ENCODE results near the gene B4GALT5. TPM values are rescaled to one million over a fixed set of nuclear protein-coding genes. Genes with fewer than 3 reads are reported as not detected.

Gene B4GALT5
- total RNA-seq, 1 donor from 2014 or later: 23.4 TPM

DNA sequence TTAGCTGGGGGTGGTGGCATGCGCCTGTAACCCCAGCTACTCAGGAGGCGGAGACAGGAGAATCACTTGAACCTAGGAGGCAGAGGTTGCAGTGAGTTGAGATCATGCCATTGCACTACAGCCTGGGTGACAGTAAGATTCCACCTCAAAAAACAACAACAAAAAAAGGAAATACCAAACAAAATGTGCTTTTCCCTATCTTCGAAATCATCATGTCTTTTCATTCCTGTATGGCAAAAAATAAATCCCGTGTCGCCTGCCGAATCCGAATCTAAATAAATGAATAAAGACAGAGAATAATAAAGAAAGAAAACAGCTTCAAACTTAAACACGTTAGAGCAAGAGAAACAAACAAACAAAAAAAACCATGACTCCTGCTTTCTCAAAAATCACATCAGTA, 11.8 kb downstream of the B4GALT5 start:
- intact Hi-C loops (cut with micrococcal nuclease): loop anchor here (10.0 kb wide), 1 partner anchor 87 kb away; no protein-coding TSS in a partner anchor

DNA sequence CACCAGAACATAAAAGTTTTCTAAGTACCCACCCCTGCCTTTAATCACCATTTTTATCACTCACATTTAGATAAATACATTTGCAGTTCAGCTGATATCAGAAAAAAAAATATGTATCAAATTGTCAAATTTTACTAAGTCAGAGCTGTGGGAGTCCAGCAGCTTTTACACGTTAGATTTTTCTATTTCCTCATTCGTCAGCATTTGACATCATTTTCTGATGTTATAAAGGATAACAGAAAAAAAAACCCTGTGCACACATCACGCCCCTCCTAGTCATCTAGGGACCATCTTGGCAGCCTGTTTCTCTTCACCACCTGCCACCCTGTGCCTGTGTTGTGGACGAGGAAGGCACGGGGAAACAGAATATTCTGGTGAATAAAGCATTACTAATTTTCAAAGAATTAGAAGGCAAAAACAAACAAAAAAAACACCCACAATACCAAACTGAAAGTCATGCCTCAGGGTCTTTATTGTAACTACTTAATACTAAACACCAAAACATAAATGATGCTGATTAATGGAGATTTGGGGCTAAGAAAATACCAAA, 12.4 kb downstream of the B4GALT5 start:
- intact Hi-C loops (cut with micrococcal nuclease): loop anchor here (10.0 kb wide), 1 partner anchor 87 kb away; no protein-coding TSS in a partner anchor

DNA sequence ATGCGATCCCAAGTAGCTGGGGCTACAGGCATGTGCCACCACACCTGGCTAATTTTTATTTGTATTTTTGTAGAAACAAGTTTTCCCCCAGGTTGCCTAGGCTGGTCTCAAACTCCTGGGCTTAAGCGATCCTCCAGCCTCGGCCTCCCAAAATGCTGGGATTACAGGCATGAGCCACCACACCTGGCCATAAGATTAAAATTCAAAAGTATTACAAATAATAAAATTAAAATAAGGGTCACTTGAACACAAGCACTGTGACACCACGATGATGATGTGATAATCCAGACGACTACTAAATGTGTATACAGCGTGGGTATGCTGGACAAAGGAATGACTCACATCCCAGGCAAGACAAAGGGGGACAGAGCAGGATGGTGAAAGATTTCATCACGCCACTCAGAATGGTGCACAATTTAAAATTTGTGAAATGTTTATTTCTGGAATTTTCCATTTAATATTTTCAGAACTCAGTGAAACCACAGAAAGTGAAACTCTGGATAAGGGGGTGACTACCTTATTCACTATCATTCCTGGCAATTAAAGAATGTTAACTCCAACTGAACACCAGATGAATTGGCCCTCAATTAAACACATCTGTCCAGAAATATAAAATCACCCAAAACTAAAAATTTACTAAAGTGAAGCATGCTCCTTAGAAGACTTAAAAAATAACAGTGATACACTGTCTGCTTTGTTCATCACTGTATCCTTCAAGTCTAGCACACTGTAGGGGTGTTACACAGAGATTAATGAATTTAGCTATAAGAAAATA, 13.1 kb downstream of the B4GALT5 start:
- intact Hi-C loops (cut with micrococcal nuclease): loop anchor here (10.0 kb wide), 1 partner anchor 86 kb away; no protein-coding TSS in a partner anchor

DNA sequence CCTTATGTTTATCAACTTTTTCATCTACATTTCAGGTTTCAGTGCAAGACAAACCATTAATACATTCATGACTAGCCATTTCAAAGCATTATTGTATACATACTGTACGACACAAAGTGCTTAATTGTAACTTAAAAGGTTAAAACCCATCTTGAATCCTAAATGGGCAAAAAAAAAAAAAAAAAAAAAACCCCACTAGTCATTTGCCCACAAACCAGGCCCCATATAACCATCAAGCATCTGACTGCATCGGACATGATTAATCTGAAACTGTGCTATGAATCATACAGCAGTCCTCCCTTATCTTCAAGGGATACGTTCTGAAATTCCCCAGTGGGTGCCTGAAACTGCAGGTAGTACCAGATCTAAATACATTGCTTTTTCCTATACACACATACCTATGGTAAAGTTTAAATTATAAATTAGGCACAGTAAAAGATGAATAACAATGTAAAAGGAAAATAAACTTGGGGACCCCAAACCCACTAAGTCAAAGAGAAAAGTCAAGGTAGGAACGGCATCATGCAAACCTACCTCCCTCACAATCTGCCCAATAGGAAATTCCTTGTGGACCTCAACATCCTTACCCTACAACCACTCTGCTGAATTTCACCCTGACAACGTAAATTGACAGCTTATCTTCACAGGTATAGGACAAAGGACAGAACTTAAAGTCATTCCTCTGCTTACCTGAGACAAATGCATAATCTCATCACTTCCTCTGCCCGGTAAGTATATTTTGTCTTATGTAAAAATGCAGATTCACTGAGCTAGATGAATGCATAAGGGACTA, 14.3 kb downstream of the B4GALT5 start:
- intact Hi-C loops (cut with micrococcal nuclease): no loop called here

DNA sequence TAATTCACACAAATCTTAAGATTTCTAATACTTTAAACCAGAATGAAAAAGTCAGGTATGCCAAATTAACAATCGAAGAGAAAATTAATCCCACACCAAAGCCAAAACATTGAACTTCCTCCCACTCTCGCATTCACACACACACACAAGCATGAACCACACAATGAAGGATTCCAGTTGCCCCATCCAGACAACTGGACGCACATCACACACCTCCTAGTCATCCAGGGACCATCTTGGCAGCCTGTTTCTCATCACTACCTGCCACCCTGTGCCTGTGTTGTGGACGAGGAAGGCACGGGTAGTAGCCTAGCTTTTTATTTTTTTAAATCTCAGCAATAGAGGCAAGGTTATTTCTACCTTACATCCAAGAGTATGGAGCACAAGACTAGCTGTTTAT, 15.2 kb downstream of the B4GALT5 start:
- intact Hi-C loops (cut with micrococcal nuclease): no loop called here

DNA sequence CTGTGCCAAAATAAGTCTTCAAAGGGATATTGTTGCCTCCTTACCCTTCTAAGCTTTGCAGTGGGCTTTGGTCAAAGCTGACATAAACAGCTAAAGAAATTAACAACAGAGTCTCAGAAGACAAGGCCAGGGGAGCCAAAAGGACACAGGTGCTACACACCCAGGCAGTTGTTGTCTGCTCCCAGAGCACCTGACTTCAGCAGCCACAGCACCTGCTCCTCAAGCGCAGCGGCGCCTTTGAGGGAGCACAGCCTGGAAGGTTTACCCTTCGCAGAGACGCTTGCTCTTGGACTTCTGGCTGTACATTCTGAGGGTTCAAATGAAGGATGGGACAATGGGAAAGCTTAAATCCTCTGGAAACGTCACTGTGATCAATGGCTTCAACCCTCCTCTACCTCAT, 16.6 kb downstream of the B4GALT5 start:
- intact Hi-C loops (cut with micrococcal nuclease): no loop called here

DNA sequence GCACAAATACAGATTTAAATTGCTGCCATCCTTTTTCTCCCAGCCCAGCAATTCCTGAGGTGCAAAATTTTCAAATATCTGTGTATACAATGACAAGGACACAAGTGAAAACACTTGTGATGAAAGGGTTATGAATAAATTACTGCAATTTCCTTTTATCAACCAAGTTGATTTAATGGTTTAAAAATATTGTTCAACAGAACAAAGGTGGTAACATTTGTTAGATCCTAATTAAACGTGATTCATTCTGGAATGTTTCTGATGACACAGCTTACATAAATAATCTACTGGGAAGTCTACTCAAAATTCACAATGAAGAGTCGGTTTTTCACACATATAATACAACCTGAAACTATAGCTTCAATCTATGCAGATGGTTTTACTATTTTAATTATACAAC, 17.1 kb downstream of the B4GALT5 start:
- intact Hi-C loops (cut with micrococcal nuclease): no loop called here

DNA sequence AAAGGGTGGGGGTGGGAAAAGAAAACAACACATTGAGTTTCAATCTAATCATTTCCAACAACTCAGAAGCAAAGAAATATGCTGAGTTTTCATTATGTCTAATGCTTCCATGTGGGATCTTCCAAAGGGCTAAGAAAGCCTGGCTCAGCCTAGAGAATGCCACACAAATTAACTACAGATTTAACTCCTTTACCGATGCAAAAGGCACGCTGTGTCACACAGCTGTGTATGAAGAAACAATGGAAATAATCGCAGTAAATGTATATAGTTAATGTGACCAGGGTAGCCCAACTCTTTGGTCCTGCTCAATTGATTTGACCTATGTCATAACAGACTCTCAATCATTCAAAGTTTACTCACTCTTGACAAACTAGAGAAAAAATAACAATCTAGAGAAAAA, 17.8 kb downstream of the B4GALT5 start:
- intact Hi-C loops (cut with micrococcal nuclease): no loop called here

DNA sequence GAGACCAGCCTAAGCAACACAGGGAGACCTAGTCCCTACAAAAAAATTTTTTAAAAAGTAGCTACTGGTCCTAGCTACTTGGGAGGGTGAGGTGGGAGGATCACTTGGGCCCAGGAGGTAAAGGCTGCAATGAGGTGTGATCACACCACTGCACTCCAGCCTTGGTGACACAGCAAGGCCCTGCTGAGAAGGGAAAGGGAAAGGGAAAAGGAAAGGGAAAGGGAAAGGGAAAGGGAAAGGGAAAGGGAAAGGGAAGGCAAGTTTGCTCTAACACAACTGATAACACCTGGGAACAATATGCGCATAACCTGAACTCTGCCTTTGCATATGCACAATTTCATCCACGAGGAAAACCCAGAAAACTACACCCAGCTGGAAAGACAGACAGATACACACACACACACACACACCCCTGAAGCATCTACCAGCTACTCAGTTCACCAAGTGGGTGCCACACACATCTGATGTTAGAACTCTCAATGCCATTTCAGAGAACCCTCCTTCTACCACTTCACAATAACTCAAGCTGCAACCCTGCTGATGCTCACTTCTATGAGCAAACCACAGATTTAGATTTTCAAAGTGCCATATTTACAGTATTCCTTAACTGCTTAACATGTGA, 19.1 kb downstream of the B4GALT5 start:
- intact Hi-C loops (cut with micrococcal nuclease): no loop called here

DNA sequence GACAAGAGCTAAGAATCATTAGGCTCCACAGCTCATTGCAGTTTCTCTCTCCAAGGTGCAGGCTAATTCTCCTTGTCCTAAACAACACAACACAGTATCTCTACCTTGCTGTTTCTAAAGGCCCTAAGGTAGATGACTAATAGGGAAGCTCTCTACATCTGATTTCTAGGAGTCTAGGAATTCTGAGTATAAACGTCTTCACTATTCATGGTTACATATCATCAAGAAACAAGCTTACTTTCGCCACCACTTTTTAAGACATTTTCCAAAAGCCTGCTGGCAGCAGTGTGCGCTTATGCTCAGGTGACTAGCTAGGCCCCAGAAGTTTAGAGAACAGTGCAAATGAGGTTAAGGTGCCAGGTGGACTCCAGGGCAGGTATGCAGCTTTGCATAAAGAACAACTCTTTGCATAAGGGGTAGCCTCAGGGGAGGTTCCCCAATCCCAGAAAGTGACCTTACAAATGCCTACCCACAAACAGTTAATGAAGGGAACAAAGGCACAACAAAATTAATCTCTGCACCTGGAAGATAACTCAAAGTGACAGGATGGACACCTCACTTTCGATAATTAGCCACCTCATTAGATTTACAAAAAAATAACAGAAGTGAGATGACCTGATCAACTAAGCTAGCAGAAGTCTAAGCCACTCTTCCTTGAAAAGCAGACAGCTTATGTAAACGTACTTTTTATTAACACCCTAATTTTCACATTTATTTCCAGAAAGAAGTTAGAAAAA, 20.1 kb downstream of the B4GALT5 start:
- intact Hi-C loops (cut with micrococcal nuclease): no loop called here

DNA sequence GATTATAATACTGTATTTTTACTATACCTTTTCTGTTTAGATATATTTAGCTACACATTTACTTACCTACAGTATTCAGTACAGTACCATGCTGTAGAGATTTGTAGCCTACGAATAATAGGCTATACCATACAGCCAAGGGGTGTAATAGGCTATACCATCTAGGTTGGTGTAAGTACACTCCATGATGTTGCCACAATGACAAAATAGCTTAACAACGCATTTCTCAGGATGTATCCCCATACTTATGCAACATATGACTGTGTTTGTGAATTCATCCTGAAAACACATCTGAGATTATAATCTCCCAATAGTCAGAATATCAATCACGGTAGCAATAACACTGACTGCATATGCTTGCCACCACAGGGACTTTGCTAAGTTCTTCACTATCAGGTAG, 20.7 kb downstream of the B4GALT5 start:
- intact Hi-C loops (cut with micrococcal nuclease): no loop called here

DNA sequence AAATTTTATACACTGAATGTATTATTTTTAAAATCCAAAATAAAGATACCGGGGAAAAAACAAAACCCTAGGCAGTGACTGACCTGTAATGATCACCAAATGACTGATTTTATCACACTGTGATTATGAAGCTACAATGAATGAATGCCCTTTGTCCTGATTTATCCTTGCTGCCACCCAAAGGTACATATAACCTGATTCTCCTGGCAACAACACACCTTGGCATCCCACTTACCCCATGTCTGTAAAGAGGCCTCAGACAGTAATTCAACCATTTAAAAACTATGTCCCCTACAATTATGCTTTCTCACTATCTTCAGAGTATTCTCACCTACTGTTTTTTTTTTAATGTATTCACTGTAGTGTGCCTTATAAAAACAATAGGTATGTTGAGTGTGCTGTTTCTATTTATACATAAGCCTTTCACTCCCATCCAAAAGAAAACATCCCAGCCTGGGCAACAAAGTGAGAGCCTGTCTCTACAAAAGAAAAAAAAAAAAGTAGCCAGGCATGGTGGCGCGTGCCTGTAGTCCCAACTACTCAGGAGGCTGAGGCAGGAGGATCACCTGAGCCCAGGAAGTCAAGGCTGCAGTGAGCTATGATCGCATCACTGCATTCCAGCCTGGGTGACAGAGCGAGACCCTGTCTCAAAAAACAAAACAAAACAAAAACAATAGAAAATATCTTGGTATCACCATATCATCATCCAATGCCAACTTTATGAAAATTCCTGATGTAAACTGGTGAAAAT, 21.7 kb downstream of the B4GALT5 start:
- intact Hi-C loops (cut with micrococcal nuclease): no loop called here

DNA sequence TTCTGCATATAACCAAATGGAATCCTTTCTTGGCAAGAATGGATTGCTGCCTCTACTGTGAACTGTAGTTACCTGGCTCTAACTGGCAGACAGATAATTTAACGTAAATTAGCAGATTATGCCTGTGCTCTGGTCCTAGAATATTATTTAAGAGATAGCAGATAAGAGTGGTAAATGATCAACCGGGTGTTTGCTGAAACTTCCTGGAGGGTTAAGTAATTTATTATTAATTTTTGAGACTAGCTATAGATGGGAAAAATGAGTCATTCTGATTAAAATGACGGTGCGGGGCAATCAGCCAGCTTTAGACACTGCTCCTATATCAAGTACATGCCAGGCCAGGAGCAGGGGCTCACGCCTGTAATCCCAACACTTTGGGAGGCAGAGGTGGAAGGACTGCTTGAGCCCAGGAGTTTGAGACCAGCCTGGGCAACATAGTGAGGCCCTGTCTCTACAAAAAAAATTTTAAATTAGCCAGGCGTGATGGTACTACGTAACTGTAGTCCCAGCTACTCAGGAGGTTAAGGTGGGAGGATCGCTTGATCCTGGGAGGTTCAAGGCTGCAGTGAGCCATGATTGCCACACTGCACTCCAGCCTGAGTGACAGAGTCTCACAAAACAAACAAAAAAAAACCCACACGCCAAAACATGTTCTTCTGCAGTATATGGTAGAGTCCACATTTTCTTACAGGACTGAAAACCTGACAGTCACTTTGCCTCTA, 22.6 kb downstream of the B4GALT5 start:
- intact Hi-C loops (cut with micrococcal nuclease): no loop called here

DNA sequence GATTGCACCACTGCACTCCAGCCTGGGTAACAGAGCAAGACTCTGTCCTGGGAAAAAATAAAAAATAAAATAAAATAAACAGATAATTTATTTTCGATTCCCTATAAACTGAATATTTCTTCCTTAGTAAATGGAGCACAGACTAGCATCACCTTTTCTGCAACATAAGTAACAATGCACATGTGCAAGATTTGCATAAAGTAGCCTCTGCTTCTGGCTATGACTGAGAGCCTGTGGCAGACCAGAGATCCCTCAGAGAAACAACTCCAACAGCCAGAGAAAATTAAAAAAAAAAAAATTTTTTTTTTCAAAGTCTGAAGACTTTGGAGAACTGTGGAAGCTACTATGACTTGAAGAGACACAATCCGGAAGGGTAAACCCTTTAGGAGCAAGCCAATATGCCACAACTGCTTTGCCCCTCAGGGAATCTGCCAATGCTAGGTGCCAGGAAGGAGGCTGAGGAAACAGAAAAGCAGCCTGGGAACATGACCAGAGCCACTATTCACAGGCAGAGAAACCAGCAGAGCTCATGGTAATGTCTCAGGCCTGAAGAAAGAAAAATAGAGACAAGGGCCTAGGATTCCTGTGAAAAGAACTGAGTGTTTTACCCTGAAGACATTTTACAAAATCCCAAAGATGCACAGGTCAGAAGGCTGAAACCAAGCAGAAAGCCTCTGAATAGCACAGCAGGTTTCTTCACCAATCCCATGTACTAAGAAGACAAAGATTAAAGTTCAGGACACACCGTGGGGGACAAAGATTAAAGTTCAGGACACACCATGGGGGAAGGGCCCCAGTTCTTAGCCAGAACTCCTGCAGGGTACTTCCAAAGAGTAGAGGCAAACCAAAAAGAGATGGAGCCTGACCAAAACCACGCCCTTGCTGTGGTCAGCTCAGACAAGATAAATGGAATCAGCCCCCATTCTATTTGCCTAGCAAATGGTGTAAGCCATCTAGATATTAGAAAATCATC, 25.8 kb downstream of the B4GALT5 start:
- intact Hi-C loops (cut with micrococcal nuclease): no loop called here

DNA sequence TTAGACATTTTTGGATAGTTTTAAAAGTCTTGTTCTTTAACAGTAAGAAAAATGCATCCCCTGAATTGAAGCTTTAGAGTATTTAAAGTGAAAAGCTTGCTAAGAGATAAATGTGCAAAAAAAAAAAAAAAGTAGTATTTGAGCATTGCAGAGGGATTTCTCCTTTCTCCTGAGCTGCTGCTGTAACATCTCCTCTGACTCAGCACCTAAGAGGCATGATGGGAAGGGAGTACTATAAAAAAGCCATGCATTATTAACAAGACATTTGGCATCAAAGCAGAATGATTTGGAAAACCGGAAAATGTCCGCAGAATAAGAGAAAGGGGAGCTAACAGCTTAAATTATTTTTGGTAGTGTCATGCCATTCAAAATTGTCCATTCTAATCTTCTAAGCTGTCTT, 27.9 kb downstream of the B4GALT5 start:
- intact Hi-C loops (cut with micrococcal nuclease): no loop called here

DNA sequence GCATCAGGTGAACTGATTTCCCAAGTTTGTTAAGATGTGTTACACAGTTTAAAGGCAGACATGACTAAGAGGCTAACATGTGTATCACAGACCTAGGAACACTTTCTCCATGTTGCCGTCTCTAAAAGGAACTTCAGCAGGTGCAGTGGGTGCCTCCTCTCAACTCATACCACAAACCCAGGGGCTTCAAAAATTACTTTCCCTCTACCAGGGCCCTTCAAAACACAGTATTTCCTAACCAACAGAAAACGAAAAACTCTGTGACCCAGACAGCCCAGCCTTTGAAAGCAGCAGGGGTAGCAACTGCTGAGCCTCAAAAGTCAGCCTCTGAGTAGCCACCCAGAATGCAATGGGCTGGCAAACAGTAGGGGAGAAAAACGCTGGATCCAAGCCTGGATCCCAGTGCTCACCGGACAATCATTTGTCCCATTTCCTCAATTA, 28.5 kb downstream of the B4GALT5 start:
- intact Hi-C loops (cut with micrococcal nuclease): no loop called here

DNA sequence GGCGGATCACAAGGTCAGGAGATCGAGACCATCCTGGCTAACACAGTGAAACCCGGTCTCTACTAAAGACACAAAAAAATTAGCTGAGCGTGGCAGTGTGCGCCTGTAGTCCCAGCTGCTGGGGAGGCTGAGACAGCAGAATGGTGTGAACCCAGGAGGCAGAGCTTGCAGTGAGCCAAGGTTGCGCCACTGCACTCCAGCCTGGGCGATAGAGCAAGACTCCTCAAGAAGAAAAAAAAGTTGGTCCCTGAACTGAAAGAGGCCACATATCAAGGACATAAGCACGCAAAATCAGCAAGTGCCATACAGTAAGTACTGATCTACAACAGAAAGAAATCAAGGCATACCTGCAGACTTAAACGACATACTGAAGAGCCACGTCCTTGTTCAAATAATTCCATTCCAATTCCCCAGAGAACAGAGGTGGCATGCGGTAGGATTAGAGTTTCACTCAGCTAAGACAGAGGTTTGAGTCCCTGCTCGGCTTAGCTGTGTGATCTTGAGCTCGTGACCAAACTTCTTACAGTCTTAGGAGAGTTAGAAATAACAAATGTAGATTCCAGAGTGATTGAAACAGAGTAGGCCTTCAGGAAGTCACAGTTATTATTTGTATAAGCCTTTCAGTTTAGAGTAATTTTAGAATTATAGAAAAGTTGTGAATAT, 29.2 kb downstream of the B4GALT5 start:
- intact Hi-C loops (cut with micrococcal nuclease): no loop called here

DNA sequence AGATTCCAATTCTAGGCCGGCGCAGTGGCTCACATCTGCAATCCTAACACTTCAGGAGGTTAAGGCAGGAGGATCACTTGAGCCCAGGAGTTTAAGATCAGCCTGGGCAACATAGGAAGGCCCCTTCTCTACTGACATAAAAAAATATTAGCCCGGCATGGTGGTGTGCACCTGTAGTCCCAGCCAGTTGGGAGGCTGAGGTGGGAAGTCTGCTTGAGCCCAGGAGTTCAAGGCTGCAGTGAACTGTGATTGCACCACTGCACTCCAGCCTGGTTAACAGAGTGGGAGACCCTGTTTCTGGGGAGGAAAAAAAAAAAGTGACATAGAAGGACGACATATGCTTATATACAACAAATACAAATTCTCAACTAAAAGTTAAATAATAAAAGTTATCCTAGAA, 30.9 kb downstream of the B4GALT5 start:
- intact Hi-C loops (cut with micrococcal nuclease): no loop called here
